Naive thymus-derived CD8-positive, alpha-beta T cell (primary cell): ENCODE results near the gene LACTBL1. TPM values are rescaled to one million over a fixed set of nuclear protein-coding genes. Genes with fewer than 3 reads are reported as not detected.
A peak's percentile ranks its signal among the peaks of the same experiment; 100 is the strongest.

Experiments
- ATAC-seq, 2 donors: fragments of 150-1000 bp; cut with Tn5 transposase in 1 of 2; sonication (Bioruptor Pico), chemical (Tn5 transposase) in 1 of 2; 1 replicate in 1 of 2; 2 replicates in 1 of 2; pipeline ENCODE4 v1.10.0; 2021; ENCODE audit warnings: mild to moderate bottlenecking in 2 of 2, moderate library complexity in 2 of 2
- POLR2A ChIA-PET: fragments of 350-600 bp; sonication (Branson Sonifier 250); formaldehyde crosslinking; loops from one replicate; lab custom pipeline; 2021; ENCODE audit warnings: antibody characterized with exemption; lab: Charles Lee
- DNase-seq, 10 donors: peaks; one replicate each; pipeline versions ENCODE4 v3.0.0 to v3.0.0-alpha.2; 2020 to 2022
- H3K27ac Mint-ChIP-seq, 10 donors: one replicate each; pipeline ENCODE4 v1.8.0; 2020 to 2022; ENCODE audit warnings: mild to moderate bottlenecking in 10 of 10, mixed read lengths in 10 of 10, moderate library complexity in 4 of 10, inconsistent platforms in 1 of 10
- H3K27me3 Mint-ChIP-seq, 5 donors: one replicate each; pipeline ENCODE4 v1.8.0; 2021 to 2022; ENCODE audit warnings: mixed read lengths in 5 of 5
- H3K36me3 Mint-ChIP-seq, 3 donors: one replicate each; pipeline ENCODE4 v1.8.0; 2020 to 2022; ENCODE audit warnings: mixed read lengths in 3 of 3, mild to moderate bottlenecking in 2 of 3, inconsistent platforms in 1 of 3
- H3K4me1 Mint-ChIP-seq, 4 donors: one replicate each; pipeline ENCODE4 v1.8.0; 2021 to 2022; ENCODE audit warnings: mixed read lengths in 4 of 4
- H3K4me3 Mint-ChIP-seq, 10 donors: one replicate each; pipeline ENCODE4 v1.8.0; 2020 to 2022; ENCODE audit warnings: mild to moderate bottlenecking in 10 of 10, mixed read lengths in 10 of 10, moderate library complexity in 6 of 10, inconsistent platforms in 1 of 10
- H3K9me3 Mint-ChIP-seq, 9 donors: one replicate each; pipeline ENCODE4 v1.8.0; 2020 to 2022; ENCODE audit warnings: mixed read lengths in 9 of 9, mild to moderate bottlenecking in 3 of 9, inconsistent platforms in 1 of 9, moderate library complexity in 1 of 9
- polyA plus RNA-seq, 3 donors: library from polyadenylated mRNA; unstranded; fragments of 300-500 nt; fragmentation: Illumina TruSeq; gene quantifications; one replicate each; pipeline ENCODE4 v1.2.3, GENCODE V29; 2021
- total RNA-seq, 8 experiments: library from RNA in 2 of 8; stranded (reverse) in 2 of 8; gene quantifications; one replicate each; pipeline ENCODE4 v1.2.3 and lab custom pipeline; 2021 to 2026

LACTBL1 gene
- total and polyA plus RNA-seq, 5 experiments from 2014 or later = not detected

DNA sequence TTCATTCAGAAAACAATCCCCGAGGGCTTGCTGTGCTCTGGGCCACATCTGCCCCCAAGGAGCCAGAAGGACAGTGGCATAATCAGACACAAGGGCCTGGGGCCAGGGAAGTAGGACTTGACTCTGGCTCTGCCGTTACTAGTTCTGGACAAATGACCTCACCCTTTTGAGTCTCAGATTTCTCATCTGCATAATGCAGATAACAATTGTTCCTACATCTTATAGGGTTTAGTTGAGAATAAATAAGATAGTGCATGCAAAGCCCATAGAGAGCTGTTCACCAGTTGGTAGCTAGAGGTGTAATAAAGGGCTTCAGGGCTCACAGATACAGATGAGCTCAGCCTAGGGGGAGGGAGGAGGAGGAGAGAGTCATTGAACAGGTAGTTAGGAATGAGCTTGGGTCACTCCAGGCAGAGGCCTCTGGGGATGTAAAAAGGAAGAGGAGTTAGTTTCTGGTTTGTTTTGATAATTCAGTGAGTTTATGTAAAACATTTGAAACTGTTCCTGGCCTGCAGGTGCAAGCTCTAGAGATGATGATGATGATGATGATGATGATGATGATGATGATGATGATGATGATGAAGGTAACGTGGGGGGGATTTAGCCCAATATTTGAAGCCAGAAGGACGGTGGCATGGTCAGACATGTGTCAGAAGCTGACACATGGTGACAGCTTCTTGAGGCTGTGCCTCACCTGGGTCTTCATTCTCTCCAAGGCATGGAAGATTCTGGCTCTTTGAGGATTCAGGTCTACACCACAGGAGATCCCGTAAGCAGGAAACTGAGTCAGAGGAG, 858 bp downstream of the LACTBL1 start:
- POLR2A ChIA-PET = no interaction called here
- Mint-ChIP-seq H3K9me3 (peaks cover 0 to 3% (median 2%) of the 10 kb centered on the region in 9 donors), H3K36me3 (peaks cover 0 to 5% (median 0%) of the 10 kb centered on the region in 3 donors), H3K27me3 (peaks cover 39 to 73% (median 61%) of the 10 kb centered on the region in 5 donors), H3K4me3 (no peak overlapping the region), H3K4me1 (peaks cover 0 to 3% (median 0%) of the 10 kb centered on the region in 4 donors), H3K27ac (peak overlapping the region in 1 of 10 donors; percentile 27)
- no peak for ATAC-seq
- no peak for DNase-seq

DNA sequence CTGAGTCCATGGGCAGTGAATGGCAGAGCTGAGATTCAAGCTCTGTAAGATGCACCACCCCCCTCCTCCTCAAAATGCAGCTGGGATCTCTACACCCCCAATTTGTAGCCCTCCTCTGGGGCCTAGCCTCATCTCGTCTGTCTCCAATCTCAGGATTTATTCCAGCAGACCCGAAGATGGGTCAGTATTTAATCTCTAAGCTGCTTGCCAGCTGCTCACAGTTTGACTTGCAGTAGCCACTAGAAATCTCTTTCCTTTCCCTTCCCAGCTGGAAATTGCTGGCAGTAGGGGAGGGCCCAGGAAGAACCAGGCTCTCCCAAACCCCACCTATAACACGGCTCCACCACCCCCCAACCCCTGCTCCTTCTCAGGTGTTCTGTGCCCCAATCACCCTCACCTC, 1.5 kb downstream of the LACTBL1 start:
- H3K4me1 Mint-ChIP-seq = no peaks in the 10 kb centered on the region
- ATAC-seq = no peak
- peaks cover 0 to 11% (median 6%) of the 10 kb centered on the region in 3 donors for H3K36me3 Mint-ChIP-seq
- H3K4me3 Mint-ChIP-seq = no peak overlapping the region
- no peak overlapping the region for H3K27ac Mint-ChIP-seq
- H3K27me3 Mint-ChIP-seq = peaks cover 35 to 68% (median 60%) of the 10 kb centered on the region in 5 donors
- POLR2A ChIA-PET = no interaction called here
- DNase-seq = no peak
- H3K9me3 Mint-ChIP-seq = peaks cover 0 to 10% (median 7%) of the 10 kb centered on the region in 9 donors

DNA sequence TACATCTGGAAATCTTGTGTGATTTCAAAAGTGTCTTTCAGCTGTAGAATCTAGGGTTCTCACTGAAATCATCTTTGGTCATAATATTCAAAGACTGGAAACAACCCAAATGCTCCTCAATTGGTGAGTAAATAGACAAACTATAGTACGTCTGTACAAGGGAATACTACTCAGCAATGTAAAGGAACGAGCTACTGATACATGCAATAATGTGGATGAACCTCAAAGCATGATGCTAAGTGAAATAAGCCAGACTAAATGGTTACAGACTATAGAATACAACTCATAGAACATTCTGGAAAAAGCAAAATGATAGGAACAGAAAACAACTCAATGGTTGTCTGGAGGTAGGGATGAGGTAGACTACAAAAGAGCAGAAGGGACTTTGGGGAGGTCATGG, 2.6 kb downstream of the LACTBL1 start:
- H3K27me3 Mint-ChIP-seq = peaks cover 34 to 63% (median 60%) of the 10 kb centered on the region in 5 donors

DNA sequence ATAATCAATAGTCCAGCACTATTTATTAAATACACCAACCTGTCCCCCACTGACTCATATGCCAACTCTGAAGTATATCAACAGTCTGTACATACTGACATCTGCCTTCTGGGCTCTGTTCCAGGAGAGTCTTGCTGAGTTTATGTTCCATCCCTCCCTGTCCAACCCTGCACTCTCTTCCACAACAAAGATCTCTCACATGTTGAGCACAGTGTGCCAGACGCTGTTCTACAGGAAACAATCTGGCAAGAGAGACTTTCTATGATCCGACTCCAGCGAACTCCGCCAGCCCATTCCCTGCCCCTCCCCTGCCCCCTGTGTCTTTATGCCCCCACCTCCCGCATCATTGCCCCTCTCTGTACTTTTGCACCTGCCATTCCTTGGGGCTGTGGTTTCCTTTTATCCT, 3.4 kb downstream of the LACTBL1 start:
- no peak for ATAC-seq
- Mint-ChIP-seq H3K27me3 (peaks cover 33 to 57% (median 55%) of the 10 kb centered on the region in 5 donors), H3K9me3 (peaks cover 0 to 16% (median 12%) of the 10 kb centered on the region in 9 donors), H3K4me3 (no peak overlapping the region), H3K27ac (no peak overlapping the region), H3K36me3 (peaks cover 0 to 13% (median 6%) of the 10 kb centered on the region in 3 donors), H3K4me1 (no peaks in the 10 kb centered on the region)
- POLR2A ChIA-PET = no interaction called here
- DNase-seq = no peak

More for the DNA sequence above, 2.6 kb downstream of the LACTBL1 start:
- peaks cover 0 to 13% (median 6%) of the 10 kb centered on the region in 3 donors for H3K36me3 Mint-ChIP-seq
- ATAC-seq (no peak), DNase-seq (no peak)
- POLR2A ChIA-PET = no interaction called here
- H3K4me1 Mint-ChIP-seq = no peaks in the 10 kb centered on the region
- H3K27ac Mint-ChIP-seq = no peak overlapping the region
- H3K9me3 Mint-ChIP-seq = peaks cover 0 to 16% (median 12%) of the 10 kb centered on the region in 9 donors
- no peak overlapping the region for H3K4me3 Mint-ChIP-seq

DNA sequence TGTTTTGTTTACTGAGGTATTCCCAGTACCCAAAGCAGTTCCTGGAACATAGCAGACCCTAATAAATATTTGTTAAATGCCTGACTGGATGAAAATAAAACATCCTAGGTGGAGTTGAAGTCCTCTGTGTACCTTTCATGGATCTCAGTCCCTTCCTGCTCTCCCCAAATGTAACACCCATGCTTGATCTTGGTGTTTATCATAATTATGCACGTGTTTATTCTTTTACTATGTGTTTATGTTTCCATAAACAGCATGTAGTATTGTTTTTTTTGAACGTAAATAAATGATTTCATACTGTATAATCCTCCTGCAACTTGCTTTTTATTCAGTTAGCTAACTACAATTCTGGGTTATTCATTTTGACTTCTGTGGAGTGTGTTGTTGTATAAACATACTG, 4.8 kb downstream of the LACTBL1 start:
- H3K27ac Mint-ChIP-seq = no peak overlapping the region

DNA sequence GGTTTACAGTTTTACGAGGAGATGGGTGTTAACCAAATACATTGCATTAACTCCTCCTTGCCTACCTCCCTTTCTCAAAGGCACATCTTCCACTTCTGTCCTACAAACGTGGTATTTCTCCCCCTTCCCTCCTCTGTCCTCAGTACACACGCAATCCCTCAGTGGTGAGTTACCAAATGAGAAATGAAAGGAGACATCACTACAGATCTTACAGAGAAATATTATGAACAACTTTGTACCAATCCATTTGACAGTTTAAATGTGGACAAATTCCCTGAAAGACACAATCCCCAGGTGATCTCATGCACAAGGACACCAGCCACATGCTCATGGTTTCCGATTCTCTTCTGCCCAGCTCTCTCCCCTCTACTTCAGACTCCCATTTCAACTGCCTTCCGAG, 6.4 kb downstream of the LACTBL1 start:
- H3K9me3 Mint-ChIP-seq = peaks cover 0 to 16% (median 12%) of the 10 kb centered on the region in 9 donors
- peak overlapping the region in 1 of 10 donors; percentile 2 for H3K27ac Mint-ChIP-seq
- ATAC-seq (no peak), DNase-seq (no peak)
- POLR2A ChIA-PET = no interaction called here
- H3K27me3 Mint-ChIP-seq = peaks cover 24 to 44% (median 36%) of the 10 kb centered on the region in 5 donors
- no peak overlapping the region for H3K4me3 Mint-ChIP-seq
- peaks cover 0 to 2% (median 0%) of the 10 kb centered on the region in 4 donors for H3K4me1 Mint-ChIP-seq
- peaks cover 3 to 13% (median 6%) of the 10 kb centered on the region in 3 donors for H3K36me3 Mint-ChIP-seq

More for the DNA sequence above, 4.8 kb downstream of the LACTBL1 start:
- H3K4me3 Mint-ChIP-seq = no peak overlapping the region
- peaks cover 0 to 16% (median 12%) of the 10 kb centered on the region in 9 donors for H3K9me3 Mint-ChIP-seq
- H3K36me3 Mint-ChIP-seq = peaks cover 0 to 13% (median 6%) of the 10 kb centered on the region in 3 donors
- ATAC-seq = no peak
- H3K4me1 Mint-ChIP-seq = peaks cover 0 to 2% (median 0%) of the 10 kb centered on the region in 4 donors
- H3K27me3 Mint-ChIP-seq = peaks cover 30 to 56% (median 51%) of the 10 kb centered on the region in 5 donors
- POLR2A ChIA-PET = no interaction called here
- DNase-seq = no peak

DNA sequence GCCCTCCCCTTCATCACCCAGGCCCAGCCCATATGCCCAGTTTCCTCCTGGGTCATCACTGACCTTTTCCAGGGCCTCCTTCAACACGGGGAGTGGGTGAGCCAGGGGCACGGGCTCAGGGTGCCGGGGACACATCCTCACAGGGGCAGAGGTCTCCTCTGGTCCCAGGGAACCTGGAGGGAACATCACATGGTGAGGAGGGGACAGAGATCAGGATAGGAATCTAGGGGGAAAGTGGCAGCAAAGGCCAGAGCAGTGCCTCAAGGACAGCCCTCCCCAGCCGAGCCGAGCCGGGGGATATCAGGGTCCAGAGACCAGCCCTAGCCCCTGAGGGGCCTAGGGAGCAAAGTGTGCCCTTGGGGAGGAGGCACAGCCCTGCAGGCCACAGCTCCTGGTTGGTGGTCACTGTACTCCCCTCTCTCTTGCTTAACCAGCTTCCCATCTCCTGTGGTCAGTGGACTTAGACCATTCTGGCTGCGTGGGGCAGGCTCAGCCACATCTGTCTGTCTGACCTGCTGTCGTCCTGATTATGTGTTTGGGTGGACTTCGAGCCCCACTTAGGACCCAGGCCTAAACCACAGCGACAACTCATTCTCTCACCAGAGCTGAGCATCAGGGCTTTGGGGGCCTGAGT, 9.5 kb downstream of the LACTBL1 start:
- Mint-ChIP-seq H3K36me3 (peaks cover 3 to 8% (median 6%) of the 10 kb centered on the region in 3 donors), H3K27me3 (peaks cover 4 to 21% (median 12%) of the 10 kb centered on the region in 5 donors), H3K4me3 (no peak overlapping the region), H3K9me3 (peaks cover 0 to 16% (median 10%) of the 10 kb centered on the region in 9 donors), H3K27ac (peak overlapping the region in 1 of 10 donors; percentile 11), H3K4me1 (peaks cover 0 to 2% (median 0%) of the 10 kb centered on the region in 4 donors)
- POLR2A ChIA-PET = interaction anchor here (0.5 kb wide), 1 partner anchor 12 kb away, joined by 3 read pairs; no protein-coding TSS in a partner anchor
- ATAC-seq (no peak), DNase-seq (no peak)

DNA sequence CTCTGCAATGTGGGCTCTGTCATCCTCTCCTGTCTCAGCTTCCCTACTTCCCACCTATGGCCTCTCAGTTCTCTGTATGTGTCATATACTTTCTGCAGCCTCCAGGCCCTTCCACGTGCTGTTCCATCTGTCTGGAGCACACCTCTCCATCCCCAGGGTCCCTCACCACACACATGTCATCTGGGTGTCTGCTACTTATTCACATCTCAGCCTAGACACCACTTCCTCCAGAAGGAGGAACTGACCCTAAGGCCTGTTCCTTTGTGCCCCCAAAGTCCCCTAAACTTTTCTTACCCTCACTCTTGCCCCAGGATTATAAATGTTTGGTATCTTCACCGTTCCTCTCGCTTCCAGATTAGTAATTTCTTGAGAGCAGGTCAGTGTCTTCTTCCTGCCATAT, 10.1 kb downstream of the LACTBL1 start:
- Mint-ChIP-seq H3K9me3 (peaks cover 0 to 16% (median 10%) of the 10 kb centered on the region in 9 donors), H3K4me3 (no peak overlapping the region), H3K4me1 (peaks cover 0 to 2% (median 0%) of the 10 kb centered on the region in 4 donors), H3K27me3 (peaks cover 0 to 15% (median 9%) of the 10 kb centered on the region in 5 donors), H3K27ac (no peak overlapping the region), H3K36me3 (peaks cover 3 to 8% (median 6%) of the 10 kb centered on the region in 3 donors)
- DNase-seq (no peak), ATAC-seq (no peak)
- POLR2A ChIA-PET = no interaction called here

DNA sequence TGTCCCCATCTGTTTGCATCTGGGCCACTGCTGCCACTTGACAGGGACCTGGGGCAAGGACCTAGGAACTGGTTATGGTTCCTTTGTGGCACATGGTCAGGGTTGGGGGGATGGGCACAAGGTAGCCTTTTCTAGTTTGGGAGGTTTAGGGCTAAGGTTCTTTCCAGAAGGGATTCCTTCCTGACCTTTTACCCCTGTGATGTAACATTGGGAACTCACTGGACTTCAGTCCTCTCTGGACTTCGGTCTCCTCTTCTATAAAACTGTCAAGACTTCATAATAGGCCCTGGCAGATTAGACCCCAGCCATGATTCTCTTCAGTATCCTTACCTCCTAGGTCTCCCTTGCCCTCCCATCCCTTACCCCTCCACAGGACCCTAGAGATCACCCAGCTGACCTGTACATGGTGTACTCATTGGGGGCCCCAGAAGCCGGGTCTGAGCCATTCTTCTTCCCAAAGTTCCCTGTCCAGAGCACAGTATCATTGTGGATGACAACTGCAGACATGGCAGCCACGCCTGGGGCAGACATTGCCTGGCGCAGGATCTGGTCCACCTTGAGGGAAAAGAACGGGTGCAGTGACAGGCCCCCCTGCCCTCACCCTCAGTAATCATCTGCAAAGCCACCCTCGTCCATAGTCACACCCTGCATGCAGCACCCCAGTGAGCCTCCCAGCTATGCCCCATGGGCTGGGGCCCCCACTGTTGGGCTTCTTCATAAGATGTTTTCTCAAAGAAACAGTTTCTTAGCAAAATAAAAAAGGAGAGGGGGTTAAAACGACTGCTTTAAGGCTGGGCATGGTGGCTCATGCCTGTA, 12.9 kb downstream of the LACTBL1 start:
- Mint-ChIP-seq H3K27ac (no peak overlapping the region), H3K4me1 (peaks cover 0 to 2% (median 0%) of the 10 kb centered on the region in 4 donors), H3K4me3 (no peak overlapping the region), H3K9me3 (no peaks in the 10 kb centered on the region), H3K36me3 (peaks cover 0 to 3% (median 0%) of the 10 kb centered on the region in 3 donors), H3K27me3 (peaks cover 3 to 21% (median 7%) of the 10 kb centered on the region in 5 donors)
- ATAC-seq (no peak), DNase-seq (no peak)
- POLR2A ChIA-PET = no interaction called here

DNA sequence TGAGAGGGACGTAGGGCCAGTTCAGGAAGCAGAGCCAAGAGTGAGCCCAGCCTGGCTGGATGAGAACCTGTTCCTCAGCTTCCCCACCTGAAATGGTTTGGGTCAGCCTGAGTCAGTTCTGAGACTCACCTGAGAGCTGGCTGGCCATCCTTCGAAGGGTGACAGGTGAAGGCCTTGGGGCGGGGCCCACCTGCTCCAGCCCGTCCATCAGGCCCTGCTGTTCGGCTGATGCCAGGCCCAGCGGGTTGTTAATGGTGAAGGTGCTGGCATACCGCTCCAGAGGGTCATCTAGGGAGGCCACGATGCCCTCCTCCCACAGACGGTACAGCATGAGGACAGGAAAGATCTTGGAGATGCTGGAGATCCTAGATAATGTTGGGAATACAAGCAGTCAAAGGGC, 14.1 kb downstream of the LACTBL1 start:
- POLR2A ChIA-PET = no interaction called here
- DNase-seq (no peak), ATAC-seq (no peak)
- H3K27ac Mint-ChIP-seq = no peak overlapping the region
- no peaks in the 10 kb centered on the region for H3K9me3 Mint-ChIP-seq
- H3K4me1 Mint-ChIP-seq = no peaks in the 10 kb centered on the region
- peaks cover 6 to 28% (median 11%) of the 10 kb centered on the region in 5 donors for H3K27me3 Mint-ChIP-seq
- H3K4me3 Mint-ChIP-seq = no peak overlapping the region
- peaks cover 0 to 3% (median 0%) of the 10 kb centered on the region in 3 donors for H3K36me3 Mint-ChIP-seq

DNA sequence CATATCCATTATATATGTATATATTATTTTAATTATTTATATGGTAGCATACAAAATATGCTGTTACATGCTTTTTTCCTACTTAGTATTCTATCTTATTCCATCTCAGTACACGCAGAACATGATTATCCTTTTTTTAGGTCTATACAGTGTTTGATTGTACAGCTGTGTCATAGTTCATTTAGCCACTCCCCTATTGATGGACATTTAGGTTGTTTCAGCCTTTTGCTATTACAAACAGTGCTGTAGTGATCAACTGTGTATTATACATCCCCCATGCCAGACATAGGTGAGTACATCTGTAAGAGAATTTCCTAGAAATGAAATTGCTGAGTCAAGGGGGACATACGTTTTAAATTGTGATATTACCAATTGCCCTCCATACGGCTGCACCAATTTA, 15.6 kb downstream of the LACTBL1 start:
- ATAC-seq = no peak
- DNase-seq = no peak
- peaks cover 4 to 32% (median 13%) of the 10 kb centered on the region in 5 donors for H3K27me3 Mint-ChIP-seq
- POLR2A ChIA-PET = no interaction called here
- H3K36me3 Mint-ChIP-seq = no peaks in the 10 kb centered on the region
- no peak overlapping the region for H3K27ac Mint-ChIP-seq
- H3K4me1 Mint-ChIP-seq = no peaks in the 10 kb centered on the region
- H3K4me3 Mint-ChIP-seq = no peak overlapping the region
- H3K9me3 Mint-ChIP-seq = no peaks in the 10 kb centered on the region

DNA sequence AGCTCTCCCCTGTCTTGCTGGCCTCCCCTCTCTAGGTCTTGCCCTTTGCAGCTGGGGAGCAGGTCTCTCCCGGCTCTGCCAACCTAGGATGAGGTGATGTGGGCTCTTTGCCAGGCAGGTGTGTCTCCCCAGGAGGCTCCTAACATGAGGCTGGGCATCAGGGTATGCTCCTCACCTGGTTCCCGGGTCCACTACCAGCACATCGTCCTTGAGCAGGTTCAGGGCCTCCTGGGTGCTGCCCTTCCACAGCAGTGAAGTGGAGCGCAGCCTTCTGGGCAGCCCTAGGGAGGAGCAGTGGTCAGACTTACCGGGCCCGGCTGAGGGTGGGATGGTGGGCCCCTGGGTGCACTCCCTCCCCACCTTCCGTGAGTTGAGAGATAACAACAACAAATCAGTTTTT, 17.5 kb downstream of the LACTBL1 start:
- no peak for ATAC-seq
- no peak overlapping the region for H3K4me3 Mint-ChIP-seq
- H3K36me3 Mint-ChIP-seq = peaks cover 0 to 2% (median 0%) of the 10 kb centered on the region in 3 donors
- H3K27me3 Mint-ChIP-seq = peaks cover 11 to 40% (median 25%) of the 10 kb centered on the region in 5 donors
- no peak overlapping the region for H3K27ac Mint-ChIP-seq
- POLR2A ChIA-PET = no interaction called here
- peaks cover 0 to 2% (median 0%) of the 10 kb centered on the region in 4 donors for H3K4me1 Mint-ChIP-seq
- peaks cover 0 to 6% (median 0%) of the 10 kb centered on the region in 9 donors for H3K9me3 Mint-ChIP-seq
- no peak for DNase-seq
